ENCODE data around the gene TMEM238.

GRCh38 chr19:55369653-55370304, 14.3 kb downstream of the TMEM238 start:
- TF ChIP-seq CTCF (IDR thresholded peaks at IDR 0.05) (no peak), POLR2A (IDR thresholded peaks at IDR 0.05) (no peak)
